ENCODE data around the gene PHF12.

GRCh38 chr17:28982131-28982793, 30.9 kb upstream of the PHF12 start:
- TF ChIP-seq, protein P1, sequence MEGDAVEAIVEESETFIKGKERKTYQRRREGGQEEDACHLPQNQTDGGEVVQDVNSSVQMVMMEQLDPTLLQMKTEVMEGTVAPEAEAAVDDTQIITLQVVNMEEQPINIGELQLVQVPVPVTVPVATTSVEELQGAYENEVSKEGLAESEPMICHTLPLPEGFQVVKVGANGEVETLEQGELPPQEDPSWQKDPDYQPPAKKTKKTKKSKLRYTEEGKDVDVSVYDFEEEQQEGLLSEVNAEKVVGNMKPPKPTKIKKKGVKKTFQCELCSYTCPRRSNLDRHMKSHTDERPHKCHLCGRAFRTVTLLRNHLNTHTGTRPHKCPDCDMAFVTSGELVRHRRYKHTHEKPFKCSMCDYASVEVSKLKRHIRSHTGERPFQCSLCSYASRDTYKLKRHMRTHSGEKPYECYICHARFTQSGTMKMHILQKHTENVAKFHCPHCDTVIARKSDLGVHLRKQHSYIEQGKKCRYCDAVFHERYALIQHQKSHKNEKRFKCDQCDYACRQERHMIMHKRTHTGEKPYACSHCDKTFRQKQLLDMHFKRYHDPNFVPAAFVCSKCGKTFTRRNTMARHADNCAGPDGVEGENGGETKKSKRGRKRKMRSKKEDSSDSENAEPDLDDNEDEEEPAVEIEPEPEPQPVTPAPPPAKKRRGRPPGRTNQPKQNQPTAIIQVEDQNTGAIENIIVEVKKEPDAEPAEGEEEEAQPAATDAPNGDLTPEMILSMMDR (IDR thresholded peaks at IDR 0.05; ENCODE audit: low read length): no peak
- TF ChIP-seq EZH2 (IDR thresholded peaks at IDR 0.05; ENCODE audit: borderline replicate concordance, low read length): no peak
